GM20431 (cell line): ENCODE measurements around the gene TEX14.
"Not testable (repeated sequence)": the region's sequence is repeated elsewhere in the genome, so short reads cannot be mapped to it uniquely, and the experiment has no call there.

Experiments
- in situ Hi-C: fragments of 300-500 bp; cut with MseI, MboI; formaldehyde crosslinking; loops from one replicate; pipeline ENCODE4 v1.15.0; 2020; ENCODE audit warnings: low sequenced_read_pairs; ENCODE audit not compliant: unreplicated experiment

Gene TEX14

GRCh38 chr17:58576679-58577367, 115.0 kb downstream of the TEX14 start:
- in situ Hi-C loops, result loop anchor here (25.0 kb wide), 1 partner anchor 435 kb away; no protein-coding TSS in a partner anchor

- in situ Hi-C loops, result loop anchor here (25.0 kb wide), 1 partner anchor 437 kb away; no protein-coding TSS in a partner anchor
Observed at GRCh38 chr17:58575511-58575910, 116.3 kb downstream of the TEX14 start.

GRCh38 chr17:58574025-58574424, 117.8 kb downstream of the TEX14 start:
- in situ Hi-C loops, result no loop called here

GRCh38 chr17:58572846-58573245, 119.0 kb downstream of the TEX14 start:
- in situ Hi-C loops, result no loop called here

- in situ Hi-C loops, result no loop called here
Observed at GRCh38 chr17:58570758-58571157, 121.1 kb downstream of the TEX14 start.

GRCh38 chr17:58569196-58569595, 122.6 kb downstream of the TEX14 start:
- in situ Hi-C loops, result no loop called here

GRCh38 chr17:58568044-58568799, 123.6 kb downstream of the TEX14 start:
- in situ Hi-C loops, result no loop called here

- in situ Hi-C loops, result no loop called here
Observed at GRCh38 chr17:58565389-58566311, 126.2 kb downstream of the TEX14 start.

- in situ Hi-C loops, result no loop called here
Observed at GRCh38 chr17:58564971-58565370, 126.9 kb downstream of the TEX14 start.

- in situ Hi-C loops, result no loop called here
Observed at GRCh38 chr17:58564243-58564642, 127.6 kb downstream of the TEX14 start.

GRCh38 chr17:58560511-58560910, 131.3 kb downstream of the TEX14 start:
- in situ Hi-C loops, result no loop called here

- in situ Hi-C loops, result no loop called here
Observed at GRCh38 chr17:58557981-58558380, 133.9 kb downstream of the TEX14 start.

GRCh38 chr17:58556833-58557250, 135.0 kb downstream of the TEX14 start:
- in situ Hi-C loops, result no loop called here

- in situ Hi-C loops, result not testable (repeated sequence)
Observed at GRCh38 chr17:58555109-58555508, 136.7 kb downstream of the TEX14 start.

GRCh38 chr17:58541249-58541648, 150.6 kb downstream of the TEX14 start:
- in situ Hi-C loops, result no loop called here

- in situ Hi-C loops, result no loop called here
Observed at GRCh38 chr17:58539698-58540097, 152.1 kb downstream of the TEX14 start.

GRCh38 chr17:58538811-58539409, 152.9 kb downstream of the TEX14 start:
- in situ Hi-C loops, result no loop called here

GRCh38 chr17:58537266-58537665, 154.6 kb downstream of the TEX14 start:
- in situ Hi-C loops, result no loop called here

- in situ Hi-C loops, result no loop called here
Observed at GRCh38 chr17:58536542-58536941, 155.3 kb downstream of the TEX14 start.

- in situ Hi-C loops, result no loop called here
Observed at GRCh38 chr17:58535431-58535830, 156.4 kb downstream of the TEX14 start.
